GM19452 (cell line): ENCODE data around the gene LRRC74A.
"Not testable (repeated sequence)": the region's sequence is repeated elsewhere in the genome, so short reads cannot be mapped to it uniquely, and the experiment has no call there.

Experiments
- ATAC-seq: cut with Tn5 transposase; IDR thresholded peaks from one replicate; pipeline ENCODE4 v1.9.1; 2021; ENCODE audit not compliant: unreplicated experiment

Gene LRRC74A

DNA sequence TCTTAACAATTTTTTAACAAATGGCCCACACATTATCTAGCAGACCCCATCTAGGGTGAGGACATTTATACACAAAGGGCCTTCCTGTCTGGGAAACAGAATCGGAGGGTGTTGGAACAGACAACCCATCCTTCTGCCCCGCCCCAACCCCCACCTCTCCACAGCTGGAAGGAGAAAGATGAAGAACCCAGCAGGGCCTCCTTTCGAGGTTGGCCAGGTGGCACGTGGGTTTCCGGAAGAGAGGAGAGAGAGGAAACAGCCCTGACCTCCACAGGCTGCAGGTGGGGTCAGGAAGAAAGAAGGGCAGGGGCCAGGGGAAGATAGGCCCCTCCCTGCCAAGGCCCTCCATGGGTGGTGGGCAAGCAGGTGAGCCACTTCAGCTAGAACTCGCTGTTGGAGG lies 57.2 kb downstream of the LRRC74A start:
- no peak for ATAC-seq

DNA sequence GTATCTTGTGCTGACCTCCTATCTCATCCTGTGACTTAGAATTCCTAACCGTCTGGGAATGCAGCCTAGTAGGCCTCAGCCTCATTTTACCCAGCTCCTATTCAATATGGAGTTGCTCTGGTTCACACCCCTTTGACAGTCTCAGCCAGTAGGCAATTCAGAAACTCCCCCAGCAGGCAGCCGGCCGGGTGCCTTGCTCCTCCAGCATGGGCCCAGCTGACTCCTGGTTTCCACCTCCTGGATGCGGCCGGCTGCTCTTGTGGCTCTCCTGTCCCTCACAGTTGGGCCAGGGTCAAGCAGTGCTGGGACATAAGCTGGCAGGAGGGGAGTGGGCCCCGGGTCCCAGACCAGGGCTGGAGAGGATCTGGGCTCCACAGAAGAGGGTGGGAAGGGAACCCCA lies 58.2 kb downstream of the LRRC74A start:
- no peak for ATAC-seq

DNA sequence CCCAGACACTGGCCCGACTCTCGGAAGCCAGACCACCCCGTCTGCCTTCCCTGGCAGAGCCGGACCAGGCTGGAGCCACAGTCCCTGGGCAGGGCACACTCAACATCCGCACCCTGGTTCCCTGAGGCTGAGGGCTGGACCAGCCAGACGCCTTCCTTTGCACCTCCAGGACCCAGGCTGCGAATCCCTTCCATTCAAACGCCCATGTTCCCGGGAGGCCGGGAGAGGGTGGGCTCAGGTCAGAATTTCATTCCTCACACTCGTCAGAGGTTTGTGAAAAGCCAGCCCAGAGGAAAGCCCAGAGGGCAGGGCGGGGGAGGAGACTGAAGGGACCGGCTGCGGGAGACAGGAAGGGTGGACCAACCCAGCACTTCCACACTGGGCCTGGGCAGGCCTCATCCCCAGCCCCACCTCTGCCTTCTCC lies 58.7 kb downstream of the LRRC74A start:
- ATAC-seq = no peak

DNA sequence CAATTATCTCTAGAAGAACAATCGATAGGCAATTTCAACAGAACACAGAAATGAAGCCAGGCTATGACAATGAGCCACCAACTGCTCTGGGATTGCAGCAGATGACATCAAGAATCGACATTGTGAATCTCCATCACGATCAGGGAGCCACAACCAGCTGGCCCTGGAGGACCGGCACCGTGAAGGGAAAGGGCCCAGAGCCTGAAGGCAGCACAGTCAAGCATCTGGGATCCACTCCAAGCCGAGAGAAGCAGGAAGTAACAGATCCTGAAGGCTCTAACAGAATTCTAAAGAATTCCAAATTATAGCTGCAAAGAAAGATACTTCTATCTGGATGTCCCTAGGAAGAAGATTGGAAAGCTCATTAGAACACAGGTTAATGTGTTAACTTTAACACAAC lies 61.0 kb downstream of the LRRC74A start:
- ATAC-seq = no peak

DNA sequence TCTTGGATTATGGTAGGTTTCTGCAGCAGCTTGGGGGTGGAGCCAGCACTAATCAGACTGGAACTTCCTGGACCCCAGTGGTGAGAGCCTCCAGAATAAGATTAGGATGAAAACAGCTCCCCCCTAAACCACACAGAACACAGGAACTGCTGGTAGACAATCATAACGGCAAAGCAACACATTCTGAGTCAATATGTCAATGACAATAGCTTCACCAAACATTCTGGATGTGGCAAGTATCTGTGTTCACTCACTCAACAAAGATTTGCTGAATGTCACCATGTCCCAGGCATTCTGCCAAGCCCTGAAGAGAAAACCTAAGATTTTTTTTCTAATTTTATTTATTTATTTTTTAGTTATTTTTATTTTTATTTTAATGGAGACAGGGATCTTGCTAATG lies 65.2 kb downstream of the LRRC74A start:
- ATAC-seq = no peak

DNA sequence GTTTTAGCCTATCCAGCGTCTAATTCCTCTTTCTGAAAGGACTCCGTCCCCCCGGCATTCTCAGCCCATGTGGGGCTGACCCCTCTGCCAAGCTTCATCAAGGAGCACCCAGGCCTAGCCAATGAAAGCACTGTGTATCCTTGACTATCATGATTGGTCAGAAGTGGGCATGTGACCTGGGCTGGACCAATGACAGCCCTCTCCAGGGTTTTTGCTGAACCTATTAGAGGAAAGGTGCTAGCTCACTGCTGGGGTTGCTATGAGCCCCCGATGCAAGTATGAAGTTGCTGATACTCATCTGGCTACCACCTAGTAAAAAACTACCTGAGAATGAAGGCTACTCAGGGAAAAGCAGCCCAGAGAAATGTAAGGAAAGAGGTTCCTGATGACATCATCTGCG lies 68.1 kb downstream of the LRRC74A start:
- no peak for ATAC-seq

DNA sequence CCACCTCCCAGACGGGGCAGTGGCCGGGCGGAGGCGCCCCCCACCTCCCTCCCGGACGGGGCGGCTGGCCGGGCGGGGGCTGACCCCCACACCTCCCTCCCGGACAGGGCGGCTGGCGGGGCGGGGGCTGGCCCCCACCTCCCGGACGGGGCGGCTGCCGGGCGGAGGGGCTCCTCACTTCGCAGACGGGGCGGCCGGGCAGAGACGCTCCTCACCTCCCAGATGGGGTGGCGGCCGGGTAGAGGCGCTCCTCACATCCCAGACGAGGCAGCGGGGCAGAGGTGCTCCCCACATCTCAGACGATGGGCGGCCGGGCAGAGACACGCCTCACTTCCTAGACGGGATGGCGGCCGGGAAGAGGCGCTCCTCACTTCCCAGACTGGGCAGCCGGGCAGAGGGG lies 71.8 kb downstream of the LRRC74A start:
- not testable (repeated sequence) for ATAC-seq

DNA sequence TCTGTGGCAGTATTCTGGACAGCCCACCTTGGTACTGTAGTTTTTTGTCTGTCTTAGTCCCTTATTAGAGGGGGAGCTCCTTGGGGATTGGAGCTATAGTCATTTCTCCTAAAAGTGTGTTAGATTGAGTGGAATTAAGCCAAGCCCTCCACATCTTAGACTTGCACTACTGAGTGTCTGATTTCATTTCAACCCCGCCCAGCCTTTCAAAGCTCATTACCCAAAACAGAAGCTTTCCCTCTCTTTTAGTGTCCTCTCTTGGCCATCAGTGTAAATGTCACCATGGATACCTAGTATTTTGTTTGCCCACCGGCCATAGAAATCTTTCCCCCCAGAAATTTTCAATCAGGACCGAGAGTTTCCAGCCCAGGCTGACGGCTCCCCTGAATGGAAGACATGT lies 74.5 kb downstream of the LRRC74A start:
- no peak for ATAC-seq

DNA sequence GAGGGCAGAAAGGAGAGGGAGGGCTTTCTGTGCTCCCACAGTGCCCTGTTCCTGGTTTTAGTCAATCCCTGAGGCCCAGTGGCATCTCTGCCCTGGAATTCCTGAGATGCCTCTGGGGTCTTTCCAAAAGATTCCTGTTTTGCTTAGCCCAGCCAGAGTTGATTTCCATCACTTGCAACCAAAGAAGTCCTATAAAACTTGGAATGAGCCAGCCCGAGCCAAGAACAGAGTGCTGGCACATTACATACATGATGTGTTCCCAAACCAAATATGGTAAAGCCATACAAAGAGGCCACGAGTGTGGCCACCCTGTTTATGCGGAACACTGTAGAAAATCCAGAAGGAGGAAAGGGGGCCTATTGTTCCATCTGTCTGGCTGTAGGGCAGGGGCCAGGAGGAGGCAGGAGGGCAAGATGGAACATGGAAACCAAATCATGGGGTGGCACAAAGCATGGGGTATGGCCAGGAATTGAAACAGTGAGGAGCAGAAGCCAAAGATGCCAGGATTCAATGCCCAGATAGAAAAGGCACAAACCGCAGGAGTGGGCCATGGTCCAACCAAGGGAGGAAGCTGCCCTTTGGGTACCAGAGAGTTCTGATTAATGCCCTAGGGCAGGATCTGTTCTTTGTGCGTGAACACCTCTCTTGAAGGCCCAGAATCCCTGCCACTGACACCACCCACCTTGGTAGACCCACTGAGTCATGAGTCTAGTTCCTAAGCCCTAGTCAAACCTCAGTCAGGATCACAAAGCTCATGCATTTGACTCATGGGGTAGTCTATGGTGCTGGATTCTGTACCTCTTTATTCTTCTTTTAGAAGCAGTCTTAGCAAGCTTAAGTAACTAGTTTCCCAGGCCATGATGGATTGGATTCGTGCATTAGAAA lies 75.2 kb downstream of the LRRC74A start:
- ATAC-seq = no peak

DNA sequence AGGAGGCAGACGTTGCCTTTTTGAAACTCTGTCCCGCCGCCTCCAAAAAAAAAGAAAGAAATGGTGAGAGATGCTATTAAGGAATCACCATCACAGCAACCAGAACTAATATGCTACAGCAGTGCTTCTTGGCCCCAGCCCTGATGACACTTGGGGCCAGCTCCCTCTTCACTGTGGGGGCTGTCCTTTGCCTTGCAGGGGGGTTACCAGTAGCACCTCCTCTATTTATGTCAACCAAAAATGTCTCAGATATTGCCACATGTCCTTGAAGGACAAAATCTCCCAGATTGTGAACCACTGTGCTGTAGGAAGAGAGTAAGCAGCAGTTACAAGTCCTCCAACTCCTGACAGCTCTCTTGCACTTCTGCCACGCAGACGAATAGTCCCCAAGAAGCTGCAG lies 76.4 kb downstream of the LRRC74A start:
- no peak for ATAC-seq

DNA sequence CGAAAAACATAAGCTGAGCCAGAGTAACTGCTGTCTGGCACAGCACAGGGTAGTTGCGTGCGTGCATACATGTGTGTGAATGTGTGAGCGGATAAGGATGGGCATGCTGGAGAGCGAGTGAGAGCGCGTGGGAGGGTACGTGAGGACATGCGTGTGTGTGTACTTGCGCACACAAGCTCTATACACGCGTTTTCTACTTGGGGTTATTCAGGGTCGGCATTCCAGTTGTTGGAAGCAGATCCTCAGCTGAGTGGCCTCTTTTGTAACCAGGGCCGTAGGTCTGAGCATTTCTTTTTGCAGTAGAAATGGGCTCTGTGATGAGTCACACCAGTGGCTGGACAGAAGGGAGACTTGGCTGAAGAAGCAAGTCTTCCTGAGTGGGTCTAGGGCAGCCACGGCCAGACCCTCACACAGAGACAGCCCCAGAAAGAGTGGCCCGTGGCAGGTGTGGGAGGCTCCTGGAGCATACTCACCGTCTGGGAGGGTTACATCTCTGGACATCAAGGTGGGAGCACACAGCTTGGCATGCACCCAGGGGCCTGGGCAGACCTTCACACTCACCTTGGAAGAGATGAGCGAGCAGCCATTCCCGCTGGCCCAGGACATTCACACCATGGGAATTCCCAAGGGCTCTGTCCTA lies 78.0 kb downstream of the LRRC74A start:
- ATAC-seq = no peak

DNA sequence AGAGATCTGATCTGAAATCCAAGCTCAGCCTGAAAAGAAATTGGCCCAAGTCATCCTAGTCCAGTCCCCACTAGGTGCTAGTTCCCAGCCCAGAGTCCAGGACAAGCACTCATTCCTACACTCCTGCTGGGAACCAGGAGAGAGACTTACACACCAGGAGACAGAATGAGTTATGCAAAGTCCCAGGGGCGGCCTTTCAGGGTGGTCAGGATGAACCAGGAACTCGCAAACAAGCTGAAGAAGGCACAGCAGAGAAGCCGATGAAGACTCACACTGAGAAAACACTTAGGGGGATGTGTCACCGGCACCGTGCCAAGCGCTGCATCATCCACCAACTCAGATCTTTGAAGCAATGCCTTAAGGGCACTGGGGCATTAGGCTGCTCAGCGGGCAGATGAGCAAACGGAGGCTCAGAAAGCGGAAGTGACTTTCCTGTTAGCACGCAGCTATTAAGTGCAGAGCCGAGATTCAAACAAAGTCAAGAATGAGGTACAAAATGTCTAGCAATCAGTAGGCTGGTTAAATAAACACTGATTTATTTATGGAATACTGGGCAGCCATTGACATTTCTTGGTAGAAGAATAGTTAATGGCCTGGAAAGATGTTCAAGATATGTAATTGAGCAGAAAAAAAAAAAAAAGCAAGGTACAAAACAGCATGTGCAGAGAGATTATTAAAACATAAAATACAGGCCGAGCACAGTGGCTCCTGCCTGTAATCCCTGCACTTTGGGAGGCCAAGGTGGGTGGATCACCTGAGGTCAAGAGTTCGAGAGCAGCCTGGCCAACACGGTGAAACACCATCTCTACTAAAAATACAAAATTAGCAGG lies 78.7 kb downstream of the LRRC74A start:
- ATAC-seq = peak; percentile 66

DNA sequence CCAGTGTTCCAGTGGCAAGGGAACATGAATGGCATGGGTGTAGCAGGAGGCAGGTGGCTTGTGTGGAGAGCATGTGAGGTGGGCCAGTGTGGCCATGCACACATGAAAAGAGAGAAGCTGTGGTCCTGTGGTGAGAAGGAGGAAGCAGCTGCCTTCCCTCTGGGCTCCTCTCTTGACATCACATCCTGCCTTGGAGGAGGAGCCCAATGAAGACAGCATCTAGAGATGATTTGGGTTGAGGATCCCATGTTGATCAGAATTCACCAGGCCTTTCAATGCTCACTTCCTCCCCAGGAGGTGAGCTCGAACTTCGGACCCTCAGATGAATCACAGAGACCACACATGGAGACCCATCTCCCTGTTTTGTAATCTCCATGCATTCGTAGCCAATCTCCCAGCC lies 82.6 kb downstream of the LRRC74A start:
- peak; percentile 65 for ATAC-seq

DNA sequence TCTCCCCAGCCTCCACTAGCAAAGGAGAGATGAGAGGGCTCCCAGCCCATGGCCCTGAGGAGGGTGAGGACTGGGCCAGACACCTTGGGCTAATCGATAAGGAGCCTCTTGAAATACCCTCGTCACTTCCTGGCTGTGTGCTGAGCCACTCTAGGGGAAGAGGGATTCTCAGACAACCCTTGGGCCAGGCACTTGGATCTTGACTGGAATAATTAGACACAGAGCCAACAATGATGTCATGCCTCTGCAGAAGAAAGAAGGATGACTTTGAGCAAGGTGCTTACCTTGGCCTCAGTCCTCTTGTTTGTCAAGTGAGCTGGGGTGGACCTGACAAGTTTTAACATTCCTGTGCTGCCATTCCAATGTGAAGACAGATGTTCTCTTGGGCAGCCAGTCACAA lies 83.1 kb downstream of the LRRC74A start:
- ATAC-seq = no peak

DNA sequence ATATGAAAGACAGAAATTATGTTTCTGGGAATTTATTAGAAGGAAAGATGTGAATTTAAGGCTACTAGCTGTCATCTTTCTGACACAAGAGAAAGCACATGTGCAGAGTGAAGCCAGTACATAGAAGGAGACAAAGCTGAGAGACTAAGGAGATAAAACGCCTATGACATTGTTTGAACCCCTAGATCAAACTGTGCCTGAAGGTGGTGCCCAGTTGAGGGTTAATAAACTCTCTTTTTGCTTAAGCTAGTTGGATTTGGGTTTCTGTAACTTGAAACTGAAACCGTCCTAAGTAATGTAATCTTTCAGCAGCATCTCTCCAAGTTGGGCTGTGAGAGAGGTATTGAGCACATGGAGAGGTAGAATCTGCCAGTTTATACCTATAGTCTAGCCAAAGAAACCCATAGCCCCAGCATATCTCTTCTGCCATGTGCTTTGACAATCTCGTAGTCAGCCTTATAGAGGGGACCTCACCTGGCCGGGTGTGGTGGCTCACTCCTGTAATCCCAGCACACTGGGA lies 84.2 kb downstream of the LRRC74A start:
- no peak for ATAC-seq

DNA sequence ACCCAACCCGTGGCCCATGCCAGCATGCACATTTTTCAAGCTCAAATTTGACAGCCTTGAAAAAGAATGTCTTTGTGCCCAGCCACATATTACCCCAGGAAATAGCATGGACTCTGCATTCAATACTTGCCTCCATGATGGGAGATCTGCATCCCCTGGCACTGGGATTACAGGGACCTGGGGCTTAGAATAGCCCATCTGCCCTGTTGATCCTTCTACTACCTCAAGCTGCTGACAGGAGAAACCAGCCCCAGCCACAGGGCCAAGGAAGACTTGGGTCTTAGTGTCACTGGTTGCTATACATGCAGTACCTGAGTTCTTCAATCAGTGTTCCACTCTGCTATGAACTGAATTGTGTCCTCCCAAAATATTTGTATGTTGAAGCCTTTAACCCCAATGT lies 85.3 kb downstream of the LRRC74A start:
- ATAC-seq = no peak

DNA sequence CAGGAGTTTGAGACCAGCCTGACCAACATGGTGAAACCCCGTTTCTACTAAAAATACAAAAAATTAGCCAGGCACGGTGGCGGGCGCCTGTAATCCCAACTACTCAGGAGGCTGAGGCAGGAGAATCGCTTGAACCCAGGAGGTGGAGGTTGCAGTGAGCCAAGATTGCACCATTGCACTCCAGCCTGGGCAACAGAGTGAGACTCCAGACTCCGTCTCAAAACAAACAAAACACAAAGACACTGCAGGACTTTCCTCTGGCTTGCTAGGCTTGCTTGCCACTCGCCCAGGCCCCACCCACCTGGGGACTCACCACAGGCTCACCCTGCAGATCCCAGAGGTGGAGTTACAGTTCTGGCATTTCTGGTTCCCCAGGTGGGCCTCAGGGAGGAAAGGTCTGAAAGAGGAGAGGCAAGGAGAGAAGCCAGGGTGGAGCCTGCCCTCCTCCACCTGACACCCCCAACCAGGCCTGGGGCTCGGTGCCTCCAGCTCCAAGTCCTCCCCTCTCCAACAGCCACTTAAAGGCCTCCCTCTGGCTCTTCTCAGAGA lies 88.4 kb downstream of the LRRC74A start:
- not testable (repeated sequence) for ATAC-seq

DNA sequence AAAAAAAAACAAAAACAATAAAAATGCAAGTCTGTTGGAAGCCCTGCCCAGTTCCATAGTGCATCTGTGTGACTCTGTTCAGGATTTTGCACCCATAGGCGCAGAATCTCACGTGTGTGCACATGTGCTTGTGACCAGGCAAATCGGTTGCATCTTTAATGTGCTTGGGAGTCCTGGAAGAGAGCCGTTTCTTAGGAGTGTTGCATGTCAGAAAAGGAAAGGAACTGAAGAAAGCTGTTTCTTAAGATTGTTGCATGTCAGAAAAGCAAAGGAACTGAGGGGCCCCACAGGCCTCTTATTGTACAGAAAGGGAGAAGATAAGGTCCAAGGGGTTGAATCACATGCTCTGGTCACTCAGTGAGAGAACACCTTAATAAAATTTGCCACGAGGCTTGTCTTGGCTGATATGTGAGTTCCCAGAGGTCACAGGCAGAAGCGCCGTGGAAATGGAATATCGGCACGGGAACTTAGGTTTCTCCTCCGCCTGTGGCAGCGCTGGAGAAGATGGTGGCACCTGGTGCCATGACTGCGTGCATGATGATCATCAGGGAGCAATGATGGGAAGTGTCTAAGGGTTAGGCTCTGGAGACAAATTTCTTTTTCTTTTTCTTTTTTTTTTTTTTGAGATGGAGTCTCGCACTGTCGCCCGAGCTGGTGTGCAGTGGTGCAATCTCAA lies 90.0 kb downstream of the LRRC74A start:
- no peak for ATAC-seq

DNA sequence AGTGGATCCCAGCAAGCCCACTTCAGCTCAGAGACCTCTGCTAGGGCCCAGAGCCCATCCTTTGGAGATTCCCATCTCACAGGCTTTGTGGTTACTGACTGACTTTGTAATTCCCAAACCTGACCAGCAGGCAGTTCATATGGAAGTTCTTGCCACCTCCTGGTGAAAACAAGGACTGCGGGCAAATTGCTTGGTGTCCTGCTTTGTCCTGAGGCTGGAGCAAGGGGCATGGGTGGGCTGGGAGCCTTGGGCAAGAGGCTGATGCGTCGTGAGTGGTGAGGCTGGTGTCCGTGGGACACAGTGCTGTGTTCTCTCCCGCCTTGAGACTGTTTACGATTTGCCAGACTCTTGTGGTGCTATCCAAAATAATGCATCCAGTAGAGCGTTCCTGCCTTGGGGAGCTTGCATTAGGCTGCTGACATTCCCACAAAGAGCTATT lies 91.0 kb downstream of the LRRC74A start:
- ATAC-seq = no peak

DNA sequence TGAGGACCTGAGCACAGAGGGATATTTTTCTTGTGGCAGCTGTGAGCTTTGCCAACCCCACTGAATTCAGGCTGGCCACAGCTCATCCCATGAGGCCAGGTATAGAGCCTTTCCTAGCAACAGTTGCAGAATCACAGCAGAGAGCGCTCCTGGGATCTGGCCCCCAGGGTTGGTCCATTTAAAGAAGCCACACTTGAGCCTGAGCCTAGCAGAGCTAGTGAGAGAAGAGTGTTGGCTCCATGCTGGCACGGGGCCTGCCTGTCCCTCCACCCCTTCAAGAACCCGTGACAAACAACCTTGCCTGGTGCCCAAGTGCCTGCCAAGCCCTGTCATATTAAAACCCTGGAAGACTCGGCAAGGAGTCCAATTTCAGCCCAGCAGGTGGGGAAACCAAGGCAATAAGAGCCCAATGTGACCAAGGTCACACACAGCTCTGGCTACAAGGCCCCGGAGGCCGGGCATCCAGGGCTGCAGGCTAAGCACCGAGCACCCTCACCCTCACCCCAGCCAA lies 91.6 kb downstream of the LRRC74A start:
- ATAC-seq = no peak
